HG03135 (cell line): Measurements from ENCODE around the gene SMIM5.
"Not testable (repeated sequence)": the region's sequence is repeated elsewhere in the genome, so short reads cannot be mapped to it uniquely, and the experiment has no call there.

Experiments
- ATAC-seq: cut with Tn5 transposase; IDR thresholded peaks from one replicate; pipeline ENCODE4 v1.9.1; 2021; ENCODE audit warnings: mild to moderate bottlenecking, moderate library complexity; ENCODE audit not compliant: unreplicated experiment

SMIM5 gene, protein sequence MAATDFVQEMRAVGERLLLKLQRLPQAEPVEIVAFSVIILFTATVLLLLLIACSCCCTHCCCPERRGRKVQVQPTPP

DNA sequence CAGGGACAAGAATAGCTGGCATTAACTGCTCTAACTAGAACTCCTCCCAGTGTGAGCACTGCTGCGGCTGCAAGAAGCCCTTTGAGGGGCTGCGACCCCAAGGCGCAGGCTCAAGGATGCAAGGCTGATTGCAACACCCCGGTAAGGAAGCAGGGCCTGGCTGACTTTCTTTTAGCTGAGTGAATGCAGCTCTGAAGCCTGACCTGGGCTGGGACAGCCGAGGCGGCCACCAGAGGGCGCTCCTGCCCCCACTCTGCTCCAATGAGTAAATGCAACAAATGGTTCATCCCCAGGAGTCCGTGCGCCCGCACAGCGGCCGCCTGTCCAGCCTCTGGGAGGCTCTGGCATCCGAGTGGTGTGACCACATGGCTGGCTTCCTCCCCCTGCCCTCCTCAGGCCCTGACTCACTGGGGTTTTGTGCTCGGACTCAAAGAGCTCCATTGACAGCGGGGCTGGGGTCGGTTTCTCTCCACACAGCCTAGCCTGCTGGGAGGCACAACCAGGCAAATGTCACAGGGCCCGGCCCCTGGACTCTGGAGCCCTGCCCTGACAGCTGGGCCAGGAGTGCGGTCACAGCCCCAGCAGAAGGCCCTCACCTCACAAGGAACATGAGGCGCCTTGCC lies at the start of gene SMIM5:
Gene SMIM5, plus strand, starts transcription at position 572 of the 623 bp plus-strand sequence. CDS start 6,768 bp downstream, outside the sequence.
- no peak for ATAC-seq

DNA sequence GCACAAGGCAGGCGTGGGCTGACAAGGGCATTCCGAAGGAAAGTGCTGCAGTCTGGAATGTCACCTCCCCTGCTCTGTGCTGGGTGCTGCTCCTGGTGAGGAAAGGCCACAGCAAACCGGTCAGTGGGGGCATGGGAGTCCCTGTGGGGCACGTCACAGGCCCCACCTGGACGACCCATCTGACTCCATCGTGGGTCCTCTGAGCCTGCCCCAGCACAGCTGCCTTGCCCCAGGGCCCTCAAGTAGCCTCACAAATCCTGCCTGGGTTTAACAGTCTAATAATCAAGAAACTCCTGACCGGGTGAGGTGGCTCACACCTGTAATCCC lies 48.4 kb upstream of the SMIM5 start:
- no peak for ATAC-seq

DNA sequence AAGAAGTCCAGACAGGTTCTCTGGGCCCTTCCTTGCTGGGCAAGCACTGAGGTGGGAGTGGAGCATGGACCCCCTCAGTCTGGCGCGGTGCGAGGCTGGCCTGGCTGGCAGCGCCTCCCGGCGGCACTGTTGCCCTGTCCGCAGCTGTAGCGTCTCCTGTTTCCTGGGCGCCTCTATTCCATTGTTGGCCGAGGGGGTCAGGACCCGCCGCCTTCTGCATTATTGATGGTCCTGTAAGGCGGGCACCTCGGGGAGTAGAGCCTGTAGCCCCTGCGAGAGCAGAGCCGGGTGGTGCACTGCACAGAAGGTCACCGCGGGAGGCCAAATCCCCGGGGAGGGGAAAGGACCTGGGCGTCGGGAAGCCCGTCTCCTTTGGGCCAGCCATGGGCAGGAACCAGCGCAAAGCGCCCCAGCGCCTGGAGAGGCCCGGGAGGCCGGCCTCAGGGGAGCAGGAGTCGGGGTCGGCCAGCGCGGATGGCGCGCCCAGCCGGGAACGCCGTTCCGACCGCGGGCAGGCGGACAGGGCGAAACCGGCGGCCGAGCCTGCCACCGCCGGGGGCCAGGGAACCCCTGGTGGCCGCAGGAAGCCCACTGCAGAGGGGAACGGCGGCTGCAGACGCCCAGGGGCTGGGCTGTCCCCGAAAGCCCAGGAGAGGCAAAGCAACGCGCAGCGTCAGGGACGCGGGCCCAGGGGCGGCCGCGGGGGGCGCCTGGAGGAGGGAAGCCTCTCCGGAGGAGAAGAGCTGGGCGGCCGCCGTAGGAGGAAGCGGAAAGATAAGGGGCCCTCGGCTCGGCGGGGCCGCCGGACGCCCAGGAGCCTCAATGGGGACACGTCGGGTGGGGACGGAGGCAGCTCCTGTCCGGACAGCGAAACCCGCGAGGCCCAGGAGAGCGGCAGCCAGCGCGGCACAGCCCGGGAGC lies 45.3 kb upstream of the SMIM5 start, which contains the start of gene MYO15B:
Gene MYO15B, plus strand, starts transcription at position 126 of the 921 bp plus-strand sequence. Its CDS starts 258 bp downstream, at position 384.
- no peak for ATAC-seq

DNA sequence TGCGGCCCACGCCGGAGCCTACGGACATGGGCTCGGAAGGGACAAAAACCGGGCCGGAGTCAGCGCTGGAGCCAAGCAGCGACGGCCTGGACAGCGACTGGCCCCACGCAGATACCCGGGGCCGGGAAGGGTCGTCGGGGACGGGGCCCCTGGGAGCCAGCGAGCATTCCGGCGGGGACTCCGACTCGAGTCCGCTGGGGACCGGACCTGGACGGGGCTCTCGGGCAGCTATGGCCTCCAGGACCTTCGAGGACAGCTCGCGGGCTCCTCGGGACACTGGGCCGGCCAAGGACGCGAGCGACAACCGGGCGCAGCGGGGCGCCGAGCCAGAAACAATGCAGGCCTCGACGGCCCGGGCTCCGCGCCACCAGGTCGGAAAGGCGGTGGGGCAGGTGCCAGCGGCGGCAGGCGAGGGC lies 44.6 kb upstream of the SMIM5 start:
- ATAC-seq: no peak

DNA sequence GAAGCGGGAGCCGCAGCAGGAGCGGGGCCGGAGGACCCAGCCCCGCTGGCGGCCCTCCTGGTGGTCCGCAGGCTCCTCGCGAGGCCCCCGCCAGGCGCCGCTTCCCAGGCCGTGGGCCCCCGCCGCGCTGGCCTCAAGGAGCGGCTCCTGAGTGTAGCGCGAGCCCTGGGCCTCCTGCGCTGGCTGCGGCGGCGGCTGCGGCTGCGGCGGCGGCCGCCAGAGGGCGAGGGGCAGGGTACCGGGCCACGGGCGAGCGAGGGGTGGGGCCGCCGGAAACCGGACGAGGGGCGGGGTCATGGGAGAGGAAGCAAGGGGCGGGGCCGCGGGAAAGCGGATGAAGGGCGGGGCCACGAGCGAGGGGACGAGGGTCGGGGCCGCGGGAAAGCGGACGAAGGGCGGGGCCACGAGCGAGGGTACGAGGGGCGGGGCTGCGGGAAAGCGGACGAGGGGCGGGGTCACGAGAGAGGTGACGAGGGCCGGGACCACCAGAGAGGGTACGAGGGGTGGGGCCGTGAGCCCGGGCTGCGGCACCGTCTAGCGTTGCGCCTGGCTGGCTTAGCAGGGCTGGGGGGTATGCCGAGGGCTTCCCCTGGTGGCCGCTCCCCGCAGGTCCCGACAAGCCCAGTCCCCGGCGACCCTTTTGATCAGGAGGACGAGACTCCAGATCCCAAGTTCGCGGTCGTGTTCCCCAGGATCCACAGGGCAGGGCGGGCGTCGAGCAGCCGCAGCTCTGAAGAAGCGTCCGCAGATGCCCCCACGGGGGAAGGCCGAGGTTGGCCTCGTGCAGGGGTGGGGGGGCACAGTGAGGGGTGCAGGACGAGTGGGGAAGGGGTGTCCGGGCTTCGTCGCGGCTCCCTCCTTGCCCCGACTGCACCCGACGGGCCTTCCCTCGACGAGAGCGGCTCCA lies 44.0 kb upstream of the SMIM5 start:
- peak; percentile 73 for ATAC-seq

DNA sequence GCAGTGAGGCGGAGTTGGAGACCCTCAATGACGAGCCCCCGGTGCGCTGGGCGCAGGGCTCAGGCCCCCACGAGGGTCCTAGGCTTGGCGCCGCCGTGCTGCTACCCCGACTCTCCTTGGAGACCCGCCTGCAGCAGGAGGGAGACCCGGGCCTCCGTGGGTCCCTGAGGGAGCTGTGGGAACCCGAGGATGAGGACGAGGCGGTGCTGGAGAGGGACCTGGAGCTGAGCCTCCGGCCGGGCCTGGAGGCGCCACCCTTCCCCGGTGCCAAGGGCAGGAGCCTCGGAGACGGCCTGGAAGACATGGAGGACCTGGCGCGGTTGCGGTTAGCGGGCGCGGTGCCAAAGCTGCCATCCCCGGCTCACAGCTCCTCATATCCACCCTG lies 43.3 kb upstream of the SMIM5 start:
- no peak for ATAC-seq

DNA sequence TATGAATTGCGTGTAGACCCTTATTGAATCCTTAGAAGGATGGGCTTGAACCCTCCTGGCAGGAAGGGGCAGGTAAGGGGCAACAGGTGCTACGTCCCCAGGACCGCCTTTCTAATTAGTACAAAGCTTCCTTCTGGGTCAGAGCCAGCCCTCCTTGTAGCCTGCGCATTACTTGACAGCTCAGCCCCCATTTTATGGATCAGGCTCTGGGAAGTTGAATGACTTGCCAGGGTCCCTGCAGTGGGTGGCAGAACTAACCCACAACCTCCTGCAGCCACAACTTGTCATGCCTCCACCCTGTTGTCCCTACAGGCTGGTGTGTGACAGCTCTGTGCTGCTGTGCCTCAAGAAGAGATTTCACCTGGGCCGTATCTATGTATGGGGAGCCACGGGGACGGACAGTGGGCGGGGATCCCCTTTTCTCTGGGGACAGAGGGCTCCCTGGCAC lies 42.9 kb upstream of the SMIM5 start:
- no peak for ATAC-seq

DNA sequence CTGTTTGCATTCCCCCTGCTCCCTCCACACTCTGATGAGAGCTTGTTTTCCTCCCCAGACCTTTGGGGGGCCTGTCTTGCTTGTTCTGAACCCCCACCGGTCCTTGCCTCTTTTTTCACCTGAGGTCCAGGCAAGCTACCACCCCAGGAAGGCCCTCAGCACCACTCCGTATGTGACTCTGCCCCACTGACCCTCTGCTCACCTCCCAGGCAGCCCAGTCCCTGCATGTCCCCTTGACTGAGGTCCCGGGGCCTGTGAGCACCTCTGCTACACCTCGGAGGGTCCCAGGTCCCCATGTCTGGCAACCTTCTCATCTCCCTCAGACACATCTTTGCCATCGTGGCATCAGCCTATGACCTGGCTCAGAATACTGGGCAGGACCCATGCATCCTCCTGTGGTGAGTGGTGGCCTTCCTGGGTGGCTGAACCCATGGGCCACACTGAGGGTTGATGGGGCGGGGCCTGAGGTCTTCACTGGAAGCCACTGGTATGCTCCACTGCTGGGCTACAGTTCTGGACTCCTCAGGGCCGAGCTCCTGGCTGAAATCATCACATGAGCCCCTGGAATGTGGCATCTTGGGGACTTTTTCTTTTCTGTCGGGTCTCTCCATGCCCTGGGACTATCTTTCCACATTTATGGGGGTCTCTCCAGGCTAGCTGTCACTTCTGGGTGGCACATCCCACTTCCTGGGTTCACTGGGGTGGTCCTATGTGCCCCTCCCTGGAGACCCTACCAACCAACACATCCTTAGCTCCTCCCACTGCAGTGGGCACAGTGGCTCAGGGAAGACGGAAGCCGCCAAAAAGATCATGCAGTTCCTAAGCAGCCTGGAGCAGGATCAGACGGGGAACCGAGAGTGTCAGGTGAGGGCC lies 42.1 kb upstream of the SMIM5 start:
- no peak for ATAC-seq

DNA sequence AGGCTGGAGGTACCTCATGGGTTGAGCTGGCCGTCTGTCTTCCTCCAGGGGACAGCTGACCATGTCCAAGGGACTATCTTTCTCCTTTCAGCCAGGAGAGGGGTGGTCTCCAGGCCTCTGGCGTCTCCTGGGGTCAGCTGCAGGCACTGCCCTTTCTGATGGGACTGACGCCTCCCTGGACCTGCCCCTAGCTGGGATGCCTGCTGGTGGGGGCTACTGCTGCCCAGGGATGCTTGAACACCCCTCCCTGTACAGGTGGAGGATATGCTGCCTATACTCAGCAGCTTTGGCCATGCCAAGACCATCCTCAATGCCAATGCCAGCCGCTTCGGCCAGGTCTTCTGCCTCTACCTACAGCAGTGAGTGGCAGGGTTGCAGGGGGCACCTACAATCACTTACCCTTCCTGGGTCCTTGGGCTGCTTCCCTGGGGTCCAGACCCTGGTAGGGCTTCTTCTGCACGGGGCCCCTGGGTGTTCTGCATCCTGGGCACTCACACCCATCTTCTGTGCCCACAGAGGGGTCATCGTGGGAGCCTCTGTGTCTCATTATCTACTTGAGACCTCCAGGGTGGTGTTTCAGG lies 41.4 kb upstream of the SMIM5 start:
- no peak for ATAC-seq

DNA sequence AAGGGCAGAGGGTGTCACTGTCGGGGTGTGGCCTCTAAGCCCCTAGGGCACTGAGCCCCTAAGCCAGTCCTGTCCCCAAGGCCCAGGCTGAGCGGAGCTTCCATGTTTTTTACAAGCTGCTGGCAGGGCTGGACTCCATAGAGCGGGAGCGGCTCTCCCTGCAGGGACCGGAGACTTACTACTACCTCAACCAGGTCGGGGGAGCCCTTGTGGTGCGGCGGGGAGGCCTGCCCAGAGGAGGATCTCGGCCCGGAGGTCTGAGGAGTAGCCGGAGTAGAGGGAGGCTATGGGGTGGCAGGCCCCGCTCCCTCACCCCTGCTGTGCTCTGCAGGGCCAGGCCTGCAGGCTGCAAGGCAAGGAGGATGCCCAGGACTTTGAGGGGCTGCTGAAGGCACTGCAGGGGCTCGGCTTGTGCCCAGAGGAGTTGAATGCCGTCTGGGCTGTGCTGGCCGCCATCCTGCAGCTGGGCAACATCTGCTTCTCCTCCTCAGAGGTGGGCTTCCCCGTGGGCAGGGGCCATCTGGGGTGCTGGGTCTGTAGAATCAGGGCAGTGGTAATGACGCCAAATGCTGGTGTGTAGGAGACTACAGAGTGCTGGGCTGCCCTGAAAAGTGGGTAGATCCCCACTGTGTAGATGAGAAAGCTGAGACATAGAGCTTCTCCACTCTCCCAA lies 40.8 kb upstream of the SMIM5 start:
- ATAC-seq: no peak

DNA sequence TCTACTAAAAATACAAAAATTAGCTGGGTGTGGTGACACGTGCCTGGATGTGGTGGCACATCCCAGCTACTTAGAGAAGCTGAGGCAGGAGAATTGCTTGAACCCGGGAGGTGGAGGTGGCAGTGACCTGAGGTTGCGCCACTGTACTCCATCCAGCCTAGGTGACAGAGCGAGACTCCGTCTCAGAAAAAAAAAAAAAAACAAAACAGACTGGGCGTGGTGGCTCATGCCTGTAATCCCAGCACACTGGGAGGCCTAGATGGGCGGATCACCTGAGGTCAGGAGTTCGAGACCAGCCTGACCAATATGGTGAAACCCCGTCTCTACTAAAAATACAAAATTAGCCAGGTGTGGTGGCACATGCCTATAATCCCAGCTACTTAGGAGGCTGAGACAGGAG lies 39.8 kb upstream of the SMIM5 start:
- ATAC-seq: not testable (repeated sequence)

DNA sequence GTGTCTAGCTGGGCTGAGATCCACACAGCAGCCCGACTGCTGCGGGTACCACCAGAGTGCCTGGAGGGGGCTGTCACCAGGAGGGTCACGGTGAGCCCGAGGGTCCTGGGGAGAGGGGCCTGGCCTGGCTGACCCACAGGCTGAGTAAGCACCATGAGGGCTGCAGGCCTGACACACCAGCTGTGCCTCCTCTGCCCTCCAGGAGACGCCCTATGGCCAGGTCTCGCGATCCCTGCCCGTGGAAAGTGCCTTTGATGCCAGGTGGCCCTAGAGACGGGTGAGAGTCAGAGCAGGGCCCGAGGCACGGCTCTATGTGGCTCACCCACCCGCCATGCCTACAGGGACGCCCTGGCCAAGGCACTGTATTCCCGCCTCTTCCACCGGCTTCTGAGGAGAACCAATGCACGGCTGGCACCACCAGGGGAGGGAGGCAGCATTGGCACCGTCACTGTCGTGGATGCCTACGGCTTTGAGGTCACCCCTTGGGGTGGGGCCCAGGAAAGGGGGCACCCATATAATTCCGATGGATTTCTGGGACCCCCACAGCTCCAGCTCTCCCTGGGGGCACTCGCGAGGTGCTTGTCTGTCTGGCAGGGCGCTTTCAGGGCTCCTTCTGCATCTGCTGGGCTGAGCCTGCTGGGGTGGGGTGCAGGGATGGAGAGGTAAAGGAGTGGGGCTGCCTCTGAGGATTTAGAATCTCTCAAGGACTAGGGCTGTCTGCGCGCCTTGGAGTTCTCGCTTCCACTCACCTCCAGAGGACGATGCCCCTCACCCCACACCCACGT lies 38.5 kb upstream of the SMIM5 start:
- no peak for ATAC-seq

DNA sequence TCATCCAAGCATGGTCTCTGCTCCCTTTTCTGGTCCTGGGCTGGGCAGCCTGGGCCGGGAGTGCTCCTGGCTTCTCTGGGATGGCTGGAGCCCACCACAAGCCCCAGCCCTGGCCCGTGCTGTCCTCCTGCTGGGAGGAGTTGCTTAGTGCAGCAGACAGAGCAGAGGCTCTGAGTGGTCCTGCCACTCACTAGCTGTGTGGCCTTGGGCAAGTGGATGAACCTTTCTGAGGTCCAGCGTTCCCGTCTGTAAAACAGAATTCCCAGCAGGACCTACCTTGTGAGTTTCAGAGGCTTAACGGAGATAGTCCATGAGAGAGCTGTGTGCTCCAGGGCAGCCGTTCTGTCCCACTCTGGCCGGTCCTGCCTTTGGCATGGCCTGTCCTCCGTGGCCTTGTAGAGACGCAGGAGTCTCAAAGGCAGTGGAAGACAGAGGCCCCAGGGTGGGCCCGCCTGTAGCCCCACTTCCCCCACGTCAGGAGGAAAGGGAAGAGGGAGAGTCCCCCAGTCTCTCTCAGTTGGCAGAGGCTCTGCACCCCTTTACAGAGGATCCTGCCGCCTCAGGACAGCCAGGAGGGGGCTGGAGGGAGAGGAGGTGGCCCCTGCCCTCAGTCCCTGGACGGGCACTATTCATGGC lies 37.8 kb upstream of the SMIM5 start:
- no peak for ATAC-seq

DNA sequence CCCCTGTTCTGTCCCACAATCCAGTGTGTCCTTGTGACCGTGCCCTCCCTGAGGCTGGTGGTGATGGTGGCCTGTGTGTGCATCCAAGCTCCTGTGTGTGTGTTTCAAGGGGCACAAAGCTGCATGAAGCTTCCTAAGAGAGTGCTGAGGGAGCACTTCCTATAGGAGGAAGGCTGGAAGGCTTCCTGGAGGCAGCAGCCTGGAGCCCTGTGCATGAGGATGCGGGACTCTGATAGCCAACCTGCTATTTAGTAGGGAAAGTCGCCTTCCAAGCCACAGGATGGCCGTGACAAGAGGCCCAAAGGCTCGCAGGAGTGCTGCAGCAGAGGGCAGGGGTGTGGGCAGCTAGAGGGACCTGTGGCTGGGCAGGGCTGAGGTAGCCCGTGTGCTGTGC lies 37.3 kb upstream of the SMIM5 start:
- ATAC-seq: no peak

DNA sequence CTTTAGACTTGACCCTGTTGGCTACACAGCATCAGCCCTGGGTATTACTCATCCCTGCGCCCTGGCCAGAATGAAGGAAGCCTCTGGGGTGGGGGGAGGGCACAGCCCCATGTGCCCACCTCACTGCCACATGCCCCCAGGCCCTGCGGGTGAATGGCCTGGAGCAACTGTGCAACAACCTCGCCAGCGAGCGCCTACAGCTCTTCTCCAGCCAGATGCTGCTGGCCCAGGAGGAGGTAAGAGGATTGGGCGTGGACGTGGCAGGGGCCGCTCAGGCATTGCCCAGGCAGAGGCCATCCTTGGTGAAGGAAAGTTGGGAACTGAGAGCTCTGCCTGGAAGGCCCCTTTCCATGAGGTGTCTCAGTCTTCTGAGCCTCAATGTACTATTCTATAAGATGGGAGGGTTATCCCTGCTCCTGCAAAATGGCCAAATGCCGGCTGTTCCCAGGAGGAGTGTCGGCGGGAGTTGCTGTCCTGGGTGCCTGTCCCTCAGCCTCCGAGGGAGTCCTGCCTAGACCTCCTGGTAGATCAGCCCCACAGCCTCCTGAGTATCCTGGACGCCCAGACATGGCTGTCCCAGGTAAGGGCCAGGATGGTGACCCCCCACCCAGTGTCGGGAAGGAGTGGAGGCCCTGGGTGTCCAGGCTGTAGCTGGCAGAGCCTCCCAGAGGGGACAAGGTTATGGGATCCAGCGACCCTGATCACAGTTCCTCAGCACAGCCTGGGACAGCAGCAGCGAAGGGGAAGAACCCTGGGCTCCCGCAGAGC lies 36.7 kb upstream of the SMIM5 start:
- ATAC-seq: no peak

DNA sequence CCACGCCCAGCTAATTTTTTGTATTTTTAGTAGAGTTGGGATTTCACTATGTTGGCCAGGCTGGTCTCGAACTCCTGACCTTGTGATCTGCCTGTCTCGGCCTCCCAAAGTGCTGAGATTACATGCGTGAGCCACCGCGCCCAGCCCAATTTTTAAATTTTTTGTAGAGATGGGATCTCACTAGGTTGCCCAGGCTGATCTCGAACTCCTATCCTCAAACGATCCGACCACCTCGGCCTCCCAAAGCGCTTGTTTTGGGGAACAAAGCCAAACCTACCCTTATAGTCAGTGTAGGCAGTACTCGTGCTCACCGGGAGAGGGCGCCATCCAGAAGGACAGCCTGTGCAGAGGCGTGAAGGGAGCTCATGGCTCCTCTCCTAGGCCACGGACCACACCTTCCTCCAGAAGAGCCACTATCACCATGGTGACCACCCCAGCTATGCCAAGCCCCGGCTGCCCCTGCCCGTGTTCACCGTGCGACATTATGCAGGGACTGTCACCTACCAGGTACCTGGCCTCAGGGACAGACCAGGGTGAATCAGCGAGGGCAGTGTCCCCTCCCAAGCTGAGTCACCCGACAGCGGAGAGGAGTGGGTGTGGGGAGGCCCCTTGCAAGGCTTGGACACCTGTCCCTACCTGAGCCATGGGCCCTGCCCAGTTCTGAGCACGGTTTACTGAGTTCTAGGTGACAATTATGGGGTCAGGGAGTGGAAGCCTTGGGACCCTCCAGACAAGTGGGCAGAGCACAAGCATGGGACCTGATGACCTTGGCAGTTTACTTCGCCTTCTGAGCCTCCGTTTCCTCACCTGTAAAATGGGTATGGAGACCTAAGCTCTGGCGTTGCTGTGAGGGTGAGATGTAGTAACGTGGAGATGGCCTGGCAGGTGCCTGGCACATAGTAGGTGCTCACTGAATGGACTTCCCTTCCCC lies 31.9 kb upstream of the SMIM5 start:
- ATAC-seq: no peak
